Lower lobe of right lung (tissue), 2 donors: Measurements from ENCODE around the gene CYP27B1. TPM values are rescaled to one million over a fixed set of nuclear protein-coding genes. Genes with fewer than 3 reads are reported as not detected.

Experiments
- ATAC-seq, 2 donors: fragments of 200-7000 bp; cut with Tn5 transposase; one replicate each; pipeline ENCODE4 v1.9.1; 2020 to 2022; ENCODE audit warnings: mild to moderate bottlenecking in 2 of 2, moderate library complexity in 2 of 2
- DNase-seq: peaks from one replicate; pipeline ENCODE4 v3.0.0-alpha.2; 2020
- H3K27ac ChIP-seq: fragments of 200-600 bp; one replicate; pipeline ENCODE4 v1.8.0; 2022
- H3K27me3 ChIP-seq: fragments of 200-600 bp; one replicate; pipeline ENCODE4 v1.8.0; 2022; ENCODE audit warnings: low read depth
- H3K36me3 ChIP-seq: fragments of 200-600 bp; one replicate; pipeline ENCODE4 v1.8.0; 2022; ENCODE audit warnings: mild to moderate bottlenecking
- H3K4me1 ChIP-seq: fragments of 200-600 bp; one replicate; pipeline ENCODE4 v1.8.0; 2022
- H3K4me3 ChIP-seq: fragments of 200-600 bp; one replicate; pipeline ENCODE4 v1.8.0; 2022; ENCODE audit warnings: mild to moderate bottlenecking
- H3K9me3 ChIP-seq: fragments of 200-600 bp; one replicate; pipeline ENCODE4 v1.8.0; 2022
- CTCF ChIP-seq: fragments of 200-600 bp; IDR thresholded peaks from one replicate; pipeline ENCODE4 v1.8.0; 2022; ENCODE audit warnings: antibody characterized with exemption, mild to moderate bottlenecking
- intact Hi-C: fragments of 100-400 bp; cut with DNase I; formaldehyde crosslinking; loops from one replicate; pipeline ENCODE4 v1.11.0; 2022
- total RNA-seq: library from RNA; stranded (reverse); fragmentation: NEBNext Ultra II Directional; extraction: Animal tissue kit (Norgen Biotek cat#: 25700); gene quantifications from one replicate; pipeline ENCODE4 v1.2.1, GENCODE V29; 2021
- donor health status: DM: no; HTN: yes; CAD: no; lungs with severe emphysema.

The CYP27B1 gene
- total RNA-seq, 1 donor from 2014 or later = 1.1 TPM

- Histone ChIP-seq H3K27me3 (peaks cover 9% of the 10 kb centered on the region), H3K4me1 (peaks cover 38% of the 10 kb centered on the region), H3K36me3 (peaks cover 24% of the 10 kb centered on the region), H3K4me3 (no peak overlapping the region), H3K9me3 (no peaks in the 10 kb centered on the region), H3K27ac (no peak overlapping the region)
- no peak for TF ChIP-seq CTCF
- ATAC-seq = no peak
- intact Hi-C loops = no loop called here
- no peak for DNase-seq
Measured at GRCh38 chr12:57770734-57771133, 3.9 kb upstream of the CYP27B1 start.

GRCh38 chr12:57769594-57769993 is 2.7 kb upstream of the CYP27B1 start:
- Histone ChIP-seq H3K27ac (no peak overlapping the region), H3K27me3 (peaks cover 21% of the 10 kb centered on the region), H3K4me1 (peaks cover 49% of the 10 kb centered on the region), H3K4me3 (no peak overlapping the region), H3K9me3 (no peaks in the 10 kb centered on the region), H3K36me3 (peaks cover 19% of the 10 kb centered on the region)
- no peak for DNase-seq
- intact Hi-C loops = no loop called here
- no peak for ATAC-seq
- no peak for TF ChIP-seq CTCF

GRCh38 chr12:57767876-57768275 is 998 bp upstream of the CYP27B1 start:
- peaks cover 41% of the 10 kb centered on the region for H3K4me1 ChIP-seq
- TF ChIP-seq CTCF = no peak

GRCh38 chr12:57767305-57767698 is 424 bp upstream of the CYP27B1 start:
- intact Hi-C loops = no loop called here
- Histone ChIP-seq H3K36me3 (peaks cover 19% of the 10 kb centered on the region), H3K4me1 (peaks cover 41% of the 10 kb centered on the region), H3K27ac (no peak overlapping the region), H3K4me3 (no peak overlapping the region), H3K9me3 (no peaks in the 10 kb centered on the region), H3K27me3 (peaks cover 35% of the 10 kb centered on the region)
- DNase-seq (no peak), ATAC-seq (no peak)
- no peak for TF ChIP-seq CTCF

More at GRCh38 chr12:57767876-57768275, 998 bp upstream of the CYP27B1 start:
- H3K27ac ChIP-seq = no peak overlapping the region
- H3K27me3 ChIP-seq = peaks cover 35% of the 10 kb centered on the region
- ATAC-seq (no peak), DNase-seq (no peak)
- intact Hi-C loops = no loop called here
- no peak overlapping the region for H3K4me3 ChIP-seq
- no peaks in the 10 kb centered on the region for H3K9me3 ChIP-seq
- H3K36me3 ChIP-seq = peaks cover 19% of the 10 kb centered on the region

GRCh38 chr12:57765698-57766463 is 997 bp downstream of the CYP27B1 start:
- DNase-seq = no peak
- intact Hi-C loops = no loop called here
- H3K27ac ChIP-seq = no peak overlapping the region
- H3K27me3 ChIP-seq = peaks cover 35% of the 10 kb centered on the region
- peak overlapping the region; percentile 55 for H3K4me3 ChIP-seq
- peaks cover 33% of the 10 kb centered on the region for H3K4me1 ChIP-seq
- TF ChIP-seq CTCF = no peak
- peak; percentile 32 to 53 for ATAC-seq
- peaks cover 19% of the 10 kb centered on the region for H3K36me3 ChIP-seq
- no peaks in the 10 kb centered on the region for H3K9me3 ChIP-seq
